ENCODE measurements around the gene KCNT2. TPM values are rescaled to one million over a fixed set of nuclear protein-coding genes. Genes with fewer than 3 reads are reported as not detected.

KCNT2 gene
- total RNA-seq, 4 donors from 2014 or later: 0.18 to 3.3 (median 2.0) TPM

DNA sequence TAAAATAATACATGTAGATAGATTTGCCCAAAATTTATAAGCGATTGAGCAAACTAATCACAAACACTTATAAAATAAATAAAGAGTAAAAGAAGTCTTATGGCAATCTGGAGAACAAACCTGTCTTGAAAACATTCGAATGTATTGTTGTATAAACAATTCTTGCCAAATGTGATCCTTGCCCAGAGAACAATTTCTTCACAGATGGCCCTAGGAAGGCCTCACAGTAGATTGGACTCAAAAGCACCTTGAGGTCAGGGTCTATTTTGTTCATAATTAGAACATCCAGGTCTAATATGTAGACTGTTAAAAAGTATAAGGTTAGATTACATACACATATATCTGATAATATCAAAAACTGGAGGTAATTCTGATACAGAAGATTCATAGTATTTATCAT lies 202.4 kb downstream of the KCNT2 start:
- TF ChIP-seq CTCF (IDR thresholded peaks at IDR 0.05): no peak
- no peak for TF ChIP-seq POLR2A (IDR thresholded peaks at IDR 0.05)
- no peaks in the 10 kb centered on the region for H3K4me1 ChIP-seq
- no peak for DNase-seq
- H3K27me3 ChIP-seq: no peaks in the 10 kb centered on the region
- H3K9me3 ChIP-seq: no peaks in the 10 kb centered on the region
- no peak overlapping the region for H3K27ac ChIP-seq
- no peaks in the 10 kb centered on the region for H3K36me3 ChIP-seq
- no peak overlapping the region for H3K4me3 ChIP-seq

GRCh38 chr1:196403803-196404690 lies 204.2 kb downstream of the KCNT2 start:
- no peaks in the 10 kb centered on the region for H3K36me3 ChIP-seq
- H3K9me3 ChIP-seq: no peaks in the 10 kb centered on the region
- H3K27ac ChIP-seq: no peak overlapping the region
- no peak for DNase-seq
- no peak overlapping the region for H3K4me3 ChIP-seq
- H3K27me3 ChIP-seq: no peaks in the 10 kb centered on the region
- H3K4me1 ChIP-seq: no peaks in the 10 kb centered on the region
- TF ChIP-seq CTCF (IDR thresholded peaks at IDR 0.05) (no peak), POLR2A (IDR thresholded peaks at IDR 0.05) (no peak)

DNA sequence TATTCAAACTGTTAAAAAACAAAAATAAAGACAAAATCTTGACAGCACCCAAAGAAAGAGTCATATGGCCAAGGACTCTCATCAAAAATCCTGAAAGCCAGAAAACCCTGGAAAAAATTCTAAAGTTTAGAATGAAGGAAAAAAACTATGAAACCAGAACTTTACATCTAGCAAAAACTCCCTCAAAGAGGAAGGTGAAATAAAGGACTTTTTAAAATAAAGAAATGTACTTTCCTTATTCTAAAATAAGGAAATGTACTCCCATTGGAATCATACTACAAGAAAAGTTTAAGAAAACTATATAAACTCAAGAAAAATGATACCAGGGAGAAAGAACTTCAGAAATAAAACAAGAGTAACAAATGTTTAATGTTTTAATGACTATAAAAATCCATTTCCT lies 206.3 kb downstream of the KCNT2 start:
- TF ChIP-seq POLR2A (IDR thresholded peaks at IDR 0.05) (no peak), CTCF (IDR thresholded peaks at IDR 0.05) (no peak)
- Histone ChIP-seq H3K27ac (no peak overlapping the region), H3K27me3 (no peaks in the 10 kb centered on the region), H3K4me1 (no peaks in the 10 kb centered on the region), H3K4me3 (no peak overlapping the region), H3K36me3 (no peaks in the 10 kb centered on the region), H3K9me3 (no peaks in the 10 kb centered on the region)
- DNase-seq: no peak

DNA sequence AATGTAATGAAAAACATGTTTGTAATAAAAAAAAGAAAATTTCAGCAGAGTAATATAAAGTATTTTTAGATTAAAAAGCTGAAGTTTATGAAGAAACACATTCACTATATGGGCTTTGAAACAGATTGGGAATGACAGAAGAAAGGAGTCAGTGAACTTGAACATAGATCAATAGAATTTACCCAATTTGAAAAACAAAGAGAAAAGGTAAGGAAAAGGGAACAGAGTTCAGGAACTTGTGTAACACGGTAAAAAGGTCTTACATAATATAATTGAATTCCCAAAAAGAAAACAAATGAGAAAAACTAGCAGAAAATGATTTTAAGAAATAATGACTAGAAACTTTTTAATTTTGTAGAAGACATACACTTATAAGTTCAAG lies 206.8 kb downstream of the KCNT2 start:
- TF ChIP-seq POLR2A (IDR thresholded peaks at IDR 0.05) (no peak), CTCF (IDR thresholded peaks at IDR 0.05) (no peak)
- Histone ChIP-seq H3K27ac (no peak overlapping the region), H3K27me3 (no peaks in the 10 kb centered on the region), H3K4me1 (no peaks in the 10 kb centered on the region), H3K36me3 (no peaks in the 10 kb centered on the region), H3K4me3 (no peak overlapping the region), H3K9me3 (no peaks in the 10 kb centered on the region)
- no peak for DNase-seq

- Histone ChIP-seq H3K4me3 (no peak overlapping the region), H3K9me3 (no peaks in the 10 kb centered on the region), H3K27ac (peak overlapping the region in 1 of 4 donors; percentile 23), H3K27me3 (no peaks in the 10 kb centered on the region), H3K36me3 (no peaks in the 10 kb centered on the region), H3K4me1 (no peaks in the 10 kb centered on the region)
- no peak for TF ChIP-seq POLR2A (IDR thresholded peaks at IDR 0.05)
- TF ChIP-seq CTCF (IDR thresholded peaks at IDR 0.05): no peak
- DNase-seq: peak in 1 of 3 donors; percentile 52
Observed at GRCh38 chr1:196400478-196401451, 207.5 kb downstream of the KCNT2 start.

Measured in Peyer's patch (tissue), 4 donors.